Mucosa of descending colon (tissue), 3 donors: ENCODE results near the gene ERC1. TPM values are rescaled to one million over a fixed set of nuclear protein-coding genes. Genes with fewer than 3 reads are reported as not detected.
"Not testable (repeated sequence)": the region's sequence is repeated elsewhere in the genome, so short reads cannot be mapped to it uniquely, and the experiment has no call there.

Source experiments
- ATAC-seq: fragments of 200-7000 bp; cut with Tn5 transposase; one replicate; pipeline ENCODE4 v1.9.1; 2020; ENCODE audit warnings: mild to moderate bottlenecking, moderate library complexity
- DNase-seq, 3 donors: peaks; one replicate each; pipeline ENCODE4 v3.0.0-alpha.2; 2020
- H3K36me3 ChIP-seq: fragments of 200-600 bp; one replicate; pipeline ENCODE4 v1.8.0; 2021; ENCODE audit warnings: low read depth, mild to moderate bottlenecking
- H3K4me1 ChIP-seq: fragments of 200-600 bp; one replicate; pipeline ENCODE4 v1.8.0; 2021; ENCODE audit warnings: low read depth, mild to moderate bottlenecking
- H3K4me3 ChIP-seq: fragments of 200-600 bp; one replicate; pipeline ENCODE4 v1.8.0; 2021; ENCODE audit warnings: mild to moderate bottlenecking
- H3K9me3 ChIP-seq: fragments of 200-600 bp; one replicate; pipeline ENCODE4 v1.8.0; 2021; ENCODE audit warnings: mild to moderate bottlenecking
- intact Hi-C, 2 donors: fragments of 100-400 bp; cut with DNase I in 1 of 2; cut with micrococcal nuclease in 1 of 2; formaldehyde crosslinking; loops; one replicate each; pipeline versions ENCODE4 v1.11.0 to v1.11.1; 2022; cut with DNase I, micrococcal nuclease
- total RNA-seq, 3 donors: library from RNA; stranded (reverse); fragmentation: NEBNext Ultra II Directional in 2 of 3; extraction: Animal tissue kit (Norgen Biotek cat#: 25700) in 2 of 3; gene quantifications; one replicate each; pipeline versions ENCODE4 v1.2.1 to v1.2.4, GENCODE V29; 2021 to 2023
- TF ChIP-seq, protein P1 (sequence below): fragments of 200-600 bp; IDR thresholded peaks from one replicate; pipeline ENCODE4 v1.8.0; 2022; ENCODE audit warnings: antibody characterized with exemption, mild to moderate bottlenecking
- donor health status: DM: no; HTN: no; CAD: no; lungs with moderate emphysema.
- donor health status: DM: no; HTN: no; CAD: no.
- donor health status: DM: no; HTN: yes; CAD: no.

Gene ERC1
- total RNA-seq, 3 donors from 2014 or later, result 42.6 to 76.3 (median 49.6) TPM

DNA sequence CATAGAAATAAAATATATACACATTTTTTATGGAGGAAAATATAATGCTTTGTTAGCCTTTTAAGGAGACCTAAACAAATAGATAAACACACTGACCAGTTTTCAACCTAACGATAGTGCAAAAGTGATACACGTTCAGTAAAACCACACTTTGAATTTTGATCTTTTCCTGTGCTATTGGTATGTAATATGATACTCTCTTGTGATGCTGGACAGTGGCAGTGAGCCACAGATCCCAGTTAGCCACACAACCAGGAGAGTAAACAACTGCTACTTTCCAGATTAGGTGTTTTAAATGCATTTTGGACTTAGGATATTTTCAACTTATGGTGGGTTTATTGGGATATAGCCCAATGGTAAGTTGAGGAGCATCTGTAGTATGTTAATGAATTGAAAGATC is 243.1 kb downstream of the ERC1 start:
- intact Hi-C loops, result no loop called here
- DNase-seq, result no peak
- no peak overlapping the region for H3K4me3 ChIP-seq
- no peaks in the 10 kb centered on the region for H3K9me3 ChIP-seq
- ATAC-seq, result no peak
- TF ChIP-seq, protein P1, sequence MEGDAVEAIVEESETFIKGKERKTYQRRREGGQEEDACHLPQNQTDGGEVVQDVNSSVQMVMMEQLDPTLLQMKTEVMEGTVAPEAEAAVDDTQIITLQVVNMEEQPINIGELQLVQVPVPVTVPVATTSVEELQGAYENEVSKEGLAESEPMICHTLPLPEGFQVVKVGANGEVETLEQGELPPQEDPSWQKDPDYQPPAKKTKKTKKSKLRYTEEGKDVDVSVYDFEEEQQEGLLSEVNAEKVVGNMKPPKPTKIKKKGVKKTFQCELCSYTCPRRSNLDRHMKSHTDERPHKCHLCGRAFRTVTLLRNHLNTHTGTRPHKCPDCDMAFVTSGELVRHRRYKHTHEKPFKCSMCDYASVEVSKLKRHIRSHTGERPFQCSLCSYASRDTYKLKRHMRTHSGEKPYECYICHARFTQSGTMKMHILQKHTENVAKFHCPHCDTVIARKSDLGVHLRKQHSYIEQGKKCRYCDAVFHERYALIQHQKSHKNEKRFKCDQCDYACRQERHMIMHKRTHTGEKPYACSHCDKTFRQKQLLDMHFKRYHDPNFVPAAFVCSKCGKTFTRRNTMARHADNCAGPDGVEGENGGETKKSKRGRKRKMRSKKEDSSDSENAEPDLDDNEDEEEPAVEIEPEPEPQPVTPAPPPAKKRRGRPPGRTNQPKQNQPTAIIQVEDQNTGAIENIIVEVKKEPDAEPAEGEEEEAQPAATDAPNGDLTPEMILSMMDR, result no peak
- H3K4me1 ChIP-seq, result no peaks in the 10 kb centered on the region
- no peaks in the 10 kb centered on the region for H3K36me3 ChIP-seq

DNA sequence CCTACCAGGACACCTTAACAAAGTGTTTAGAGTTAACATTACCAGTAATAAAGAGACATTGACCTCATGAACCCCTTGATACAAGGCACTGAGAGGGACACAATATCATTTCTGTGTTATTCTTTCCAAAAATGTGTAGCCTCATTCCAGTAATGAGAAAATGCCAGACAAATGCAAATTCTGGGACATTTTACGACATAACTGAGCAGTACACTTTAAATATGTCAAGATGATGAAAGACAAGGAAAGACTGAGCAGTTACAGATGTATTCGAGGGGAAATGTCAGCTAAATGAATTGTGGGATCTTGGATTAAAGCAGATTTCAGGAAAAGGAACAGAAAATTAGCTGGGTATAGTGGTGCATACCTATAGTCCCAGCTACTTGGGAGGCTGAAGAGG is 255.6 kb downstream of the ERC1 start:
- intact Hi-C loops, result no loop called here
- no peaks in the 10 kb centered on the region for H3K4me1 ChIP-seq
- H3K9me3 ChIP-seq, result no peaks in the 10 kb centered on the region
- no peaks in the 10 kb centered on the region for H3K36me3 ChIP-seq
- no peak for DNase-seq
- no peak overlapping the region for H3K4me3 ChIP-seq
- no peak for ATAC-seq
- TF ChIP-seq, protein P1, result no peak

DNA sequence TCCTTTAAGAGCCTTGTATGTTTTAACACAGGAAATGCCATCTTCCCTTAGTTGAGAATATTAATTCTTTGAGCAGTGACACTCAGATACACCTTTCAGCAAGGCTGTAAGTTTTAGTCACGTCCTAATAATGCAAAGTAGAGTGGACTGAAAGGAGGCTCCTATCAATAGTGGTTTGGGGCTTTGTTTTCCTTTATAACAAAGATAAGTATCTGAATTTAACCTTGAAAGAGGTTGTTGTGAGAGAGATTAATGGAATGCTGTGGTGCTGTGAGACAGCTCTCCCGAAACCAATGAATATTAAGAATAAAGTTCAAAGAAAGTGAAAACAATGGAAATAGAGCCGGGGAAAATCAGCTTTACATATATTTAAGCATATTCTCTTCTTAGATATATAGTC is 259.6 kb downstream of the ERC1 start:
- Histone ChIP-seq H3K4me3 (no peak overlapping the region), H3K4me1 (no peaks in the 10 kb centered on the region), H3K36me3 (no peaks in the 10 kb centered on the region), H3K9me3 (no peaks in the 10 kb centered on the region)
- intact Hi-C loops, result no loop called here
- ATAC-seq (no peak), DNase-seq (no peak)
- TF ChIP-seq, protein P1, result no peak

DNA sequence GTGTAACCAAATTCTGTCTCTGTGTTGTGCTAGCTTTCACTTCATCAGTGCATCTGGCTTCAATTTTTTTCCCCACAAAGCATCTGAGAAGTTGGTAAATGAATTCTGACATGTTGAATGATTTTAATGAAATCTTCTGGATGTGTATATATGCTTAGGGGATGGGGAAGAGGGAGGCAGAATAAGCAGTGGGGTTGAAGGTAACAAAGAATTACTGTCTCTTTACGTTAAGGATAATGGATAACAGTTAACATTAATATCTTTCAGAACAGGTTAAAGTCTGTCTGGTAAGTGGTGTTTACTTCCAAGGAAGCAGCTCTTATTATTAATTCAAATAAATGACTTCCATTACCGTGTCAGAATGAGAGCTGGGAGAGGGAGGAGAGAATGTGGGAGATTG is 261.7 kb downstream of the ERC1 start:
- Histone ChIP-seq H3K9me3 (no peaks in the 10 kb centered on the region), H3K36me3 (no peaks in the 10 kb centered on the region), H3K4me3 (no peak overlapping the region), H3K4me1 (no peaks in the 10 kb centered on the region)
- TF ChIP-seq, protein P1, result no peak
- DNase-seq (no peak), ATAC-seq (no peak)
- intact Hi-C loops, result no loop called here

DNA sequence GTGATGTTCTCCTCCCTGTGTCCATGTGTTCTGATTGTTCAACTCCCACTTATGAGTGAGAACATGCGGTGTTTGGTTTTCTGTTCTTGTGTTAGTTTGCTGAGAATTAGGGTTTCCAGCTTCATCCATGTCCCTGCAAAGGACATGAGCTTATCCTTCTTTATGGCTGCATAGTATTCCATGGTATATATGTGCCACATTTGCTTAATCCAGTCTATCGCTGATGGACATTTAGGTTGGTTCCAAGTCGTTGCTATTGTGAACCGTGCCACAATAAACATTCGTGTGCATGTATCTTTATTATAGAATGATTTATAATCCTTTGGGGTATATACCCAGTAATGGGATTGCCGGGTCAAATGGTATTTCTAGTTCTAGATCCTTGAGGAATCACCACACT is 264.1 kb downstream of the ERC1 start:
- H3K4me3 ChIP-seq, DNase-seq, ATAC-seq, intact Hi-C loops, H3K4me1 ChIP-seq, H3K36me3 ChIP-seq, H3K9me3 ChIP-seq: not testable (repeated sequence)

DNA sequence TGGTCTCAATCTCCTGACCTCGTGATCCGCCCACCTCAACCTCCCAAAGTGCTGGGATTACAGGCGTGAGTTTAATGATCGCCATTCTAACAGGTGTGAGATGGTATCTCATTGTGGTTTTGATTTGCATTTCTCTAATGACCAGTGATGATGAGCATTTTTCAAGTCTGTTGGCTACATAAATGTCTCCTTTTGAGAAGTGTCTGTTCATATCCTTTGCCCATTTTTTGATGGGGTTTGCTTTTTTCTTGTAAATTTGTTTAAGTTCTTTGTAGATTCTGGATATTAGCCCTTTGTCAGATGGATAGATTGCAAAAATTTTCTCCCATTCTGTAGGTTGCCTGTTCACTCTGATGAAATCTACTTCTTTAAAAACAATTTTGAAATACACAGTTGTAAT is 264.8 kb downstream of the ERC1 start:
- ATAC-seq, intact Hi-C loops, H3K36me3 ChIP-seq, H3K4me3 ChIP-seq, H3K9me3 ChIP-seq, DNase-seq, H3K4me1 ChIP-seq: not testable (repeated sequence)

DNA sequence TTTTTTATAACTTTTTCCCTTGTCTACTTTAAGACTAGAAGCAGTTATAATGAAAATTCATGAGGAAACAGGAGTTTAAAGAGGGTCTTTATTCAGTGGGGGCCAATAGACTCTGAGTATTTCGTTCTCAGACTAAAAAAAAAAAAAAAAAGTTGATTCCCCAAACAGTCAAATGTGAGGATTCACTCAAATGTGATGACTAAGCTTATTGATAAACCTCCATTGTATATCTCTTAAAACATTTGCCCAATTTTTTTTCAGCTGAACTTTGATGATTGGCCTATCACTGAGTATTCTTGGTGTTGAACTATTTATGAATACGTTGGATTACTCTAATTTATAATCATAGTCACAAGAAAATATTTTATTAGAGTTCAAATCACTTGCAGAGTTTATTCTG is 265.3 kb downstream of the ERC1 start:
- H3K36me3 ChIP-seq, result no peaks in the 10 kb centered on the region
- intact Hi-C loops, result no loop called here
- TF ChIP-seq, protein P1, result no peak
- no peak overlapping the region for H3K4me3 ChIP-seq
- H3K9me3 ChIP-seq, result no peaks in the 10 kb centered on the region
- DNase-seq (no peak), ATAC-seq (no peak)
- no peaks in the 10 kb centered on the region for H3K4me1 ChIP-seq
